Measurements from ENCODE around the gene ASAP2.

The ASAP2 gene

GRCh38 chr2:9306911-9307310 is 100.3 kb downstream of the ASAP2 start:
- ATAC-seq (ENCODE audit: insufficient read depth, low read depth), result no peak
- DNase-seq, result no peak
- no peaks in the 10 kb centered on the region for H3K36me3 ChIP-seq (ENCODE audit: insufficient read depth, low read length)
- H4K20me1 ChIP-seq (ENCODE audit: insufficient read depth, low read length), result peaks cover 9% of the 10 kb centered on the region; the same call in 1 of the 2 replicates
- H3K9ac ChIP-seq (ENCODE audit: low read depth, low read length), result no peak overlapping the region
- H3K4me1 ChIP-seq (ENCODE audit: insufficient read depth, low read length), result no peaks in the 10 kb centered on the region
- no peak for TF ChIP-seq CTCF (IDR thresholded peaks at IDR 0.05; ENCODE audit: borderline replicate concordance, extremely low read depth, low read length, poor library complexity, severe bottlenecking)
- TF ChIP-seq EZH2 (IDR thresholded peaks at IDR 0.05; ENCODE audit: borderline replicate concordance, low read depth, low read length, severe bottlenecking), result no peak
- H3K27ac ChIP-seq (ENCODE audit: low read length), result no peak overlapping the region
- no peak overlapping the region for H3K4me2 ChIP-seq (ENCODE audit: insufficient read depth, low read length)
- no peak overlapping the region for H2AFZ ChIP-seq (ENCODE audit: low read depth, low read length)
- no peaks in the 10 kb centered on the region for H3K9me3 ChIP-seq (ENCODE audit: insufficient read depth, low read length, severe bottlenecking)
- no peak overlapping the region for H3K4me3 ChIP-seq (ENCODE audit: low read depth in 1 of 2, low read length in 2 of 2)
- H3K79me2 ChIP-seq (ENCODE audit: insufficient read depth, low read length), result no peaks in the 10 kb centered on the region
- no peaks in the 10 kb centered on the region for H3K27me3 ChIP-seq (ENCODE audit: insufficient read depth, low read length, poor library complexity)

- Histone ChIP-seq H3K4me1 (ENCODE audit: insufficient read depth, low read length) (no peaks in the 10 kb centered on the region), H3K4me2 (ENCODE audit: insufficient read depth, low read length) (no peak overlapping the region), H3K27ac (ENCODE audit: low read length) (no peak overlapping the region), H4K20me1 (ENCODE audit: insufficient read depth, low read length) (peaks cover 9% of the 10 kb centered on the region; the same call in 1 of the 2 replicates), H3K9ac (ENCODE audit: low read depth, low read length) (no peak overlapping the region), H2AFZ (ENCODE audit: low read depth, low read length) (no peak overlapping the region), H3K9me3 (ENCODE audit: insufficient read depth, low read length, severe bottlenecking) (no peaks in the 10 kb centered on the region), H3K4me3 (ENCODE audit: low read depth in 1 of 2, low read length in 2 of 2) (no peak overlapping the region), H3K79me2 (ENCODE audit: insufficient read depth, low read length) (no peaks in the 10 kb centered on the region), H3K36me3 (ENCODE audit: insufficient read depth, low read length) (no peaks in the 10 kb centered on the region), H3K27me3 (ENCODE audit: insufficient read depth, low read length, poor library complexity) (no peaks in the 10 kb centered on the region)
- ATAC-seq (ENCODE audit: insufficient read depth, low read depth) (no peak), DNase-seq (no peak)
- TF ChIP-seq EZH2 (IDR thresholded peaks at IDR 0.05; ENCODE audit: borderline replicate concordance, low read depth, low read length, severe bottlenecking), result no peak
- TF ChIP-seq CTCF (IDR thresholded peaks at IDR 0.05; ENCODE audit: borderline replicate concordance, extremely low read depth, low read length, poor library complexity, severe bottlenecking), result no peak
These were observed 100.9 kb downstream of the ASAP2 start for GRCh38 chr2:9307535-9307934.

- ATAC-seq (ENCODE audit: insufficient read depth, low read depth), result no peak
- no peak for DNase-seq
- H3K4me1 ChIP-seq (ENCODE audit: insufficient read depth, low read length), result no peaks in the 10 kb centered on the region
- no peaks in the 10 kb centered on the region for H3K9me3 ChIP-seq (ENCODE audit: insufficient read depth, low read length, severe bottlenecking)
- TF ChIP-seq CTCF (IDR thresholded peaks at IDR 0.05; ENCODE audit: borderline replicate concordance, extremely low read depth, low read length, poor library complexity, severe bottlenecking) (no peak), EZH2 (IDR thresholded peaks at IDR 0.05; ENCODE audit: borderline replicate concordance, low read depth, low read length, severe bottlenecking) (no peak)
- H3K4me3 ChIP-seq (ENCODE audit: low read depth in 1 of 2, low read length in 2 of 2), result no peak overlapping the region
- no peaks in the 10 kb centered on the region for H3K27me3 ChIP-seq (ENCODE audit: insufficient read depth, low read length, poor library complexity)
- H3K9ac ChIP-seq (ENCODE audit: low read depth, low read length), result no peak overlapping the region
- H3K36me3 ChIP-seq (ENCODE audit: insufficient read depth, low read length), result no peaks in the 10 kb centered on the region
- H3K79me2 ChIP-seq (ENCODE audit: insufficient read depth, low read length), result no peaks in the 10 kb centered on the region
- H3K4me2 ChIP-seq (ENCODE audit: insufficient read depth, low read length), result no peak overlapping the region
- peaks cover 9% of the 10 kb centered on the region; the same call in 1 of the 2 replicates for H4K20me1 ChIP-seq (ENCODE audit: insufficient read depth, low read length)
- H3K27ac ChIP-seq (ENCODE audit: low read length), result no peak overlapping the region
- H2AFZ ChIP-seq (ENCODE audit: low read depth, low read length), result no peak overlapping the region
These were observed 101.8 kb downstream of the ASAP2 start for GRCh38 chr2:9308186-9308955.
